Measurements from ENCODE around the gene MR1.
A peak's percentile ranks its signal among the peaks of the same experiment; 100 is the strongest.

MR1 gene

GRCh38 chr1:181079382-181079781 lies 45.6 kb downstream of the MR1 start:
- Histone ChIP-seq H3K9ac (no peak overlapping the region), H4K20me1 (no peaks in the 10 kb centered on the region), H3K36me3 (no peaks in the 10 kb centered on the region), H3K4me3 (no peak overlapping the region), H3K4me2 (peak overlapping the region; percentile 86), H3K4me1 (peaks cover 62% of the 10 kb centered on the region), H3K9me3 (peaks cover 12% of the 10 kb centered on the region), H3K27ac (no peak overlapping the region), H3K27me3 (no peaks in the 10 kb centered on the region)
- TF ChIP-seq Cebpa-rat (IDR thresholded peaks at IDR 0.05), result no peak

GRCh38 chr1:181079920-181080319 lies 46.1 kb downstream of the MR1 start:
- Histone ChIP-seq H3K4me2 (peak overlapping the region; percentile 49; the same call in 1 of the 2 replicates), H3K27ac (no peak overlapping the region), H3K4me1 (peaks cover 66% of the 10 kb centered on the region), H3K36me3 (no peaks in the 10 kb centered on the region), H3K9ac (no peak overlapping the region), H3K4me3 (no peak overlapping the region), H3K9me3 (peaks cover 6% of the 10 kb centered on the region), H4K20me1 (no peaks in the 10 kb centered on the region), H3K27me3 (no peaks in the 10 kb centered on the region)
- no peak for TF ChIP-seq Cebpa-rat (IDR thresholded peaks at IDR 0.05)

- no peak for TF ChIP-seq Cebpa-rat (IDR thresholded peaks at IDR 0.05)
- peaks cover 66% of the 10 kb centered on the region for H3K4me1 ChIP-seq
- no peaks in the 10 kb centered on the region for H3K36me3 ChIP-seq
- H3K4me3 ChIP-seq, result no peak overlapping the region
- H3K9me3 ChIP-seq, result no peaks in the 10 kb centered on the region; the same call in 1 of the 2 replicates
- H3K4me2 ChIP-seq, result peak overlapping the region; percentile 49
- no peak overlapping the region for H3K9ac ChIP-seq
- H3K27ac ChIP-seq, result no peak overlapping the region; the same call in 1 of the 2 replicates
- H3K27me3 ChIP-seq, result no peaks in the 10 kb centered on the region
- H4K20me1 ChIP-seq, result no peaks in the 10 kb centered on the region
These were observed 46.8 kb downstream of the MR1 start for GRCh38 chr1:181080556-181080955.

GRCh38 chr1:181081395-181081794 lies 47.6 kb downstream of the MR1 start:
- Histone ChIP-seq H3K9ac (no peak overlapping the region), H3K4me2 (no peak overlapping the region), H3K36me3 (no peaks in the 10 kb centered on the region), H3K9me3 (no peaks in the 10 kb centered on the region), H3K27me3 (no peaks in the 10 kb centered on the region), H3K4me3 (no peak overlapping the region), H3K27ac (no peak overlapping the region), H4K20me1 (no peaks in the 10 kb centered on the region), H3K4me1 (peaks cover 63% of the 10 kb centered on the region)
- no peak for TF ChIP-seq Cebpa-rat (IDR thresholded peaks at IDR 0.05)

GRCh38 chr1:181083842-181084605 lies 50.2 kb downstream of the MR1 start:
- no peak overlapping the region for H3K9ac ChIP-seq
- H3K9me3 ChIP-seq, result no peaks in the 10 kb centered on the region
- no peak overlapping the region for H3K27ac ChIP-seq
- H3K4me3 ChIP-seq, result no peak overlapping the region
- H4K20me1 ChIP-seq, result peaks cover 4% of the 10 kb centered on the region
- peak overlapping the region; percentile 15; the same call in 1 of the 2 replicates for H3K4me2 ChIP-seq
- H3K27me3 ChIP-seq, result no peaks in the 10 kb centered on the region
- TF ChIP-seq Cebpa-rat (IDR thresholded peaks at IDR 0.05), result no peak
- no peaks in the 10 kb centered on the region for H3K36me3 ChIP-seq
- H3K4me1 ChIP-seq, result peaks cover 49% of the 10 kb centered on the region

GRCh38 chr1:181084606-181084969 lies 50.8 kb downstream of the MR1 start:
- H3K27me3 ChIP-seq, result no peaks in the 10 kb centered on the region
- peaks cover 44% of the 10 kb centered on the region for H3K4me1 ChIP-seq
- no peak overlapping the region for H3K27ac ChIP-seq
- no peaks in the 10 kb centered on the region for H3K9me3 ChIP-seq
- H4K20me1 ChIP-seq, result peaks cover 10% of the 10 kb centered on the region
- no peaks in the 10 kb centered on the region for H3K36me3 ChIP-seq
- no peak for TF ChIP-seq Cebpa-rat (IDR thresholded peaks at IDR 0.05)
- no peak overlapping the region for H3K9ac ChIP-seq
- no peak overlapping the region for H3K4me3 ChIP-seq
- peak overlapping the region; percentile 15; the same call in 1 of the 2 replicates for H3K4me2 ChIP-seq

- H3K4me1 ChIP-seq, result peaks cover 34% of the 10 kb centered on the region
- no peak overlapping the region for H3K27ac ChIP-seq
- H3K27me3 ChIP-seq, result no peaks in the 10 kb centered on the region
- H3K4me3 ChIP-seq, result no peak overlapping the region
- no peak for TF ChIP-seq Cebpa-rat (IDR thresholded peaks at IDR 0.05)
- H3K36me3 ChIP-seq, result no peaks in the 10 kb centered on the region
- peaks cover 25% of the 10 kb centered on the region for H4K20me1 ChIP-seq
- H3K4me2 ChIP-seq, result no peak overlapping the region
- H3K9ac ChIP-seq, result no peak overlapping the region
- no peaks in the 10 kb centered on the region for H3K9me3 ChIP-seq
These were observed 52.3 kb downstream of the MR1 start for GRCh38 chr1:181086091-181086490.

- no peak overlapping the region for H3K9ac ChIP-seq
- peaks cover 33% of the 10 kb centered on the region for H4K20me1 ChIP-seq
- no peaks in the 10 kb centered on the region for H3K27me3 ChIP-seq
- no peaks in the 10 kb centered on the region for H3K9me3 ChIP-seq
- H3K4me2 ChIP-seq, result peak overlapping the region; percentile 86; the same call in 1 of the 2 replicates
- no peak overlapping the region for H3K4me3 ChIP-seq
- H3K36me3 ChIP-seq, result no peaks in the 10 kb centered on the region
- no peak overlapping the region for H3K27ac ChIP-seq
- peaks cover 36% of the 10 kb centered on the region for H3K4me1 ChIP-seq
- no peak for TF ChIP-seq Cebpa-rat (IDR thresholded peaks at IDR 0.05)
These were observed 53.1 kb downstream of the MR1 start for GRCh38 chr1:181086926-181087325.

GRCh38 chr1:181087400-181087901 lies 53.7 kb downstream of the MR1 start:
- Histone ChIP-seq H3K9me3 (no peaks in the 10 kb centered on the region), H3K4me3 (no peak overlapping the region), H3K27ac (no peak overlapping the region), H3K4me1 (peaks cover 41% of the 10 kb centered on the region), H3K36me3 (peaks cover 2% of the 10 kb centered on the region; the same call in 1 of the 2 replicates), H3K9ac (no peak overlapping the region), H3K27me3 (no peaks in the 10 kb centered on the region), H4K20me1 (peaks cover 38% of the 10 kb centered on the region), H3K4me2 (peak overlapping the region; percentile 86)
- no peak for TF ChIP-seq Cebpa-rat (IDR thresholded peaks at IDR 0.05)
